ENCODE data around the gene LYRM1. TPM values are rescaled to one million over a fixed set of nuclear protein-coding genes. Genes with fewer than 3 reads are reported as not detected.
A peak's percentile ranks its signal among the peaks of the same experiment; 100 is the strongest.

Gene LYRM1
- polyA plus RNA-seq, 1 donor (not counting 4 experiments of a cell fraction or from before 2014, with no cell fraction given) = 21.7 TPM

GRCh38 chr16:20906341-20907255 is 6.0 kb downstream of the LYRM1 start:
- H3K36me3 ChIP-seq (ENCODE audit: control insufficient read depth in 2 of 2, extremely low read depth in 1 of 2, insufficient read depth in 2 of 2, low read length in 2 of 2) = no peaks in the 10 kb centered on the region
- peak overlapping the region in 2 of 3 experiments; percentile 4 to 18 for H3K4me3 ChIP-seq (ENCODE audit: control insufficient read depth in 2 of 3, extremely low read depth in 1 of 3, insufficient read depth in 2 of 3, low read depth in 1 of 3, low read length in 3 of 3)
- H3K9ac ChIP-seq (ENCODE audit: control insufficient read depth, extremely low read depth, insufficient read depth, low read length) = peak overlapping the region; percentile 45
- peak overlapping the region; percentile 76 for H3K27ac ChIP-seq (ENCODE audit: control insufficient read depth, insufficient read depth, low read length)
- no peaks in the 10 kb centered on the region for H3K27me3 ChIP-seq (ENCODE audit: control insufficient read depth, extremely low read depth, insufficient read depth, low read length)
- FAIRE-seq = peak; percentile 36
- TF ChIP-seq CTCF (optimal IDR thresholded peaks at IDR 0.05 in 1 of 3, IDR thresholded peaks at IDR 0.05 in 1 of 3, conservative IDR thresholded peaks at IDR 0.05 in 1 of 3; ENCODE audit: extremely low read depth in 1 of 3, insufficient read depth in 2 of 3, low read length in 3 of 3) (no peak), EZH2 (IDR thresholded peaks at IDR 0.05; ENCODE audit: low read length) (no peak)
- peaks cover 12% of the 10 kb centered on the region for H3K79me2 ChIP-seq (ENCODE audit: control insufficient read depth, insufficient read depth, low read length)
- peaks cover 70% of the 10 kb centered on the region for H3K4me1 ChIP-seq (ENCODE audit: control insufficient read depth, extremely low read depth, insufficient read depth, low read length)
- H3K4me2 ChIP-seq (ENCODE audit: control insufficient read depth, extremely low read depth, insufficient read depth, low read depth, low read length) = peak overlapping the region; percentile 81
- H3K9me1 ChIP-seq (ENCODE audit: control insufficient read depth, extremely low read depth, insufficient read depth, low read length) = no peaks in the 10 kb centered on the region
- dilution Hi-C loops (cut with MboI; ENCODE audit: extremely low pct_ligation_motif_present, low sequenced_read_pairs) = no loop called here
- no peak for DNase-seq (ENCODE audit: low read depth, low spot score)
- no peak overlapping the region for H2AFZ ChIP-seq (ENCODE audit: control insufficient read depth, low read length)
- H3K9me3 ChIP-seq (ENCODE audit: control insufficient read depth, low read depth, low read length) = no peaks in the 10 kb centered on the region
- no peaks in the 10 kb centered on the region for H4K20me1 ChIP-seq (ENCODE audit: control insufficient read depth, extremely low read depth, insufficient read depth, low read length)

GRCh38 chr16:20910781-20911321 is 10.3 kb downstream of the LYRM1 start:
- peak overlapping the region in 2 of 3 experiments; percentile 9 to 34 for H3K4me3 ChIP-seq (ENCODE audit: control insufficient read depth in 2 of 3, extremely low read depth in 1 of 3, insufficient read depth in 2 of 3, low read depth in 1 of 3, low read length in 3 of 3)
- peaks cover 0 to 1% of the 10 kb centered on the region in 2 experiments for H3K36me3 ChIP-seq (ENCODE audit: control insufficient read depth in 2 of 2, extremely low read depth in 1 of 2, insufficient read depth in 2 of 2, low read length in 2 of 2)
- H3K9me1 ChIP-seq (ENCODE audit: control insufficient read depth, extremely low read depth, insufficient read depth, low read length) = no peaks in the 10 kb centered on the region
- no peaks in the 10 kb centered on the region for H3K27me3 ChIP-seq (ENCODE audit: control insufficient read depth, extremely low read depth, insufficient read depth, low read length)
- dilution Hi-C loops (cut with MboI; ENCODE audit: extremely low pct_ligation_motif_present, low sequenced_read_pairs) = no loop called here
- peak; percentile 76 for FAIRE-seq
- peak overlapping the region; percentile 77 for H3K9ac ChIP-seq (ENCODE audit: control insufficient read depth, extremely low read depth, insufficient read depth, low read length)
- H3K9me3 ChIP-seq (ENCODE audit: control insufficient read depth, low read depth, low read length) = no peaks in the 10 kb centered on the region
- DNase-seq (ENCODE audit: low read depth, low spot score) = no peak
- H3K79me2 ChIP-seq (ENCODE audit: control insufficient read depth, insufficient read depth, low read length) = no peaks in the 10 kb centered on the region
- H4K20me1 ChIP-seq (ENCODE audit: control insufficient read depth, extremely low read depth, insufficient read depth, low read length) = no peaks in the 10 kb centered on the region
- no peak overlapping the region for H2AFZ ChIP-seq (ENCODE audit: control insufficient read depth, low read length)
- TF ChIP-seq CTCF (optimal IDR thresholded peaks at IDR 0.05 in 1 of 3, IDR thresholded peaks at IDR 0.05 in 1 of 3, conservative IDR thresholded peaks at IDR 0.05 in 1 of 3; ENCODE audit: extremely low read depth in 1 of 3, insufficient read depth in 2 of 3, low read length in 3 of 3) = no peak
- no peak for TF ChIP-seq EZH2 (IDR thresholded peaks at IDR 0.05; ENCODE audit: low read length)
- H3K27ac ChIP-seq (ENCODE audit: control insufficient read depth, insufficient read depth, low read length) = peak overlapping the region; percentile 99
- peaks cover 51% of the 10 kb centered on the region for H3K4me1 ChIP-seq (ENCODE audit: control insufficient read depth, extremely low read depth, insufficient read depth, low read length)
- H3K4me2 ChIP-seq (ENCODE audit: control insufficient read depth, extremely low read depth, insufficient read depth, low read depth, low read length) = peak overlapping the region; percentile 77
